ENCODE results near the gene ELMO1.
A peak's percentile ranks its signal among the peaks of the same experiment; 100 is the strongest.

The ELMO1 gene, protein sequence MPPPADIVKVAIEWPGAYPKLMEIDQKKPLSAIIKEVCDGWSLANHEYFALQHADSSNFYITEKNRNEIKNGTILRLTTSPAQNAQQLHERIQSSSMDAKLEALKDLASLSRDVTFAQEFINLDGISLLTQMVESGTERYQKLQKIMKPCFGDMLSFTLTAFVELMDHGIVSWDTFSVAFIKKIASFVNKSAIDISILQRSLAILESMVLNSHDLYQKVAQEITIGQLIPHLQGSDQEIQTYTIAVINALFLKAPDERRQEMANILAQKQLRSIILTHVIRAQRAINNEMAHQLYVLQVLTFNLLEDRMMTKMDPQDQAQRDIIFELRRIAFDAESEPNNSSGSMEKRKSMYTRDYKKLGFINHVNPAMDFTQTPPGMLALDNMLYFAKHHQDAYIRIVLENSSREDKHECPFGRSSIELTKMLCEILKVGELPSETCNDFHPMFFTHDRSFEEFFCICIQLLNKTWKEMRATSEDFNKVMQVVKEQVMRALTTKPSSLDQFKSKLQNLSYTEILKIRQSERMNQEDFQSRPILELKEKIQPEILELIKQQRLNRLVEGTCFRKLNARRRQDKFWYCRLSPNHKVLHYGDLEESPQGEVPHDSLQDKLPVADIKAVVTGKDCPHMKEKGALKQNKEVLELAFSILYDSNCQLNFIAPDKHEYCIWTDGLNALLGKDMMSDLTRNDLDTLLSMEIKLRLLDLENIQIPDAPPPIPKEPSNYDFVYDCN

DNA sequence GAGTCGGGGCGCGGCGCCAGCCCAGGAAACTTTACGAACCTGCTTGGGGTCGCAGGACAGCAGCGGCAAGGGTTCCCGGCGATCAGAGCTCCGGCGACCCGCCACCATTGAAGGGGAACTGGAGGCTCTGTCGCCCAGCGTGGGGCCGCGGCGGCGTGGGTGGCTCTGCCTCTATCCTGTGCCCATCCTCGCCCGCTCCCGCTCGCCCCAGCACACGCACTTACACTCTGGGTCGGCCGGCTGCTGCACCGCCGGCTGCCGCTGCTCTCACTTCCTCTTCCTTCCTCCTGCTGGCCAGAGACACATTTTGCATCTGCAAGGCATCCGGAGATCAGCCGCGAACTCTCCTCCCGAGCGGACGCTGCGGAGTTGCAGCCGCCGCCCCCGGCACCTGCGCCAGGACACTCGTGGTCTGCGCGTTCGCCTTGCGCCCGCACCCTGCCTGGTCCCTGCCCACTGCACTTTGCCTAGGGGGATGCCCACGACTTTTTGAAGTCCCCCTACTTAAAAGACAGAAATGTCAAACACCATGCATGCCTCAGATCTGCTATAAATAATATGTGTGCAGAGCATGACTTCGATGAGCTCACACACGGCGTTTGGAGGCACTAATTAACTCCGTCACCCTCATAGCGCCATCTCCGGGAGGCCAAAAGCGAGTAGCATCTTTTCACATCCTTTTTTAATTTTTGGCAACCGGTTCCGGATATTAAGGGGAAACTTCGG is at the start of gene ELMO1:
TSS of gene ELMO1 (minus strand) at position 229 of the 726 bp plus-strand sequence. CDS start 106,174 bp downstream, outside the sequence.
- peak; percentile 44 to 87 (median 73) for DNase-seq
- intact Hi-C loops (cut with DNase I): loop anchor here (10.0 kb wide), 1 partner anchor 244 kb away; no protein-coding TSS in a partner anchor

DNA sequence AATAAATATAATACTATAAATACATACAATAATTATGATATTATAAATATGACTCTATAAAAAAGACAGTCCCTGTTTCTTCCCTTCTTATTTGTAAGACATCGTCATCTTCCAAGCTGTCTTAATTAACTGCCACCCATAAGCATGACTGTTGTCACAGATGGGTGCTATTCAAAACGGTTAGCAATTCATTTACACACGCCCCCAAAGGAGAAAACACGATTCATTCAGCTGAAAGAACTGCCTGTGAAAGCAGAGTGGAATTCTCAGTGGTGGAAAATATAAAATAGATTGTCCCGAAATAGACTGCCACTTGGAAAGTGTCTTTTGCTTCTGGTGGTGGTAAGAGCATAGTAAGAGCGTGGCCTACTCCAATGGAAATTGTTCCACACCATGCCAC is 48.9 kb upstream of the ELMO1 start:
- intact Hi-C loops (cut with DNase I): no loop called here
- DNase-seq: peak in 1 of 42 donors; percentile 34

DNA sequence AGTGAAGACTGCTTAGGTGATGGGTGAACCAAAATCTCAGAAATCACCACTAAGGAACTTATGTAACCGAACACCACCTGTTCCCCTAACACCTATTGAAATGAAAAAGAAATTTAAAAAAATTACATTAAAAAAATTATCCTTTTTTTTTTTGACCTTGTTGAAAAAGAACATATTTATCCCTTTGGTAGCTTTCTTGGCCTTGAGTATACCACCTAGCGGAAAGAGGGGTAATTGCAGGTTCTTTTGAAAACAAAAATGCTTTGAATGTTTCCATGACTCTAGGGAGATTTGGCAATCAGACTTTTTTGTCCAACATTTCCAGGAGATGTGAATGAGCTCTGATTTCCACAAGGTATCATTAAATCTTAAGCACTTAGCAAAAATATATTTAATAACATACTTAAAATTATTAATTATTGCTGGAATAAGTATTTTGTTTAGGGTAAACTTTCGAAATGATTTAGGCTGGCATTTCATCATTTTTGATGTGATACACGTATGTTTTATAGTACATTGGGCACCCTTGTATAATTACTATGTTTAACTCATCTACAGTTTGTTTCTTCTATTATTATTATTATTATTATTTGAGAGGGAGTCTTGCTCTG is 47.0 kb upstream of the ELMO1 start:
- intact Hi-C loops (cut with DNase I): no loop called here
- peak in 2 of 42 donors; percentile 45 to 46 for DNase-seq

DNA sequence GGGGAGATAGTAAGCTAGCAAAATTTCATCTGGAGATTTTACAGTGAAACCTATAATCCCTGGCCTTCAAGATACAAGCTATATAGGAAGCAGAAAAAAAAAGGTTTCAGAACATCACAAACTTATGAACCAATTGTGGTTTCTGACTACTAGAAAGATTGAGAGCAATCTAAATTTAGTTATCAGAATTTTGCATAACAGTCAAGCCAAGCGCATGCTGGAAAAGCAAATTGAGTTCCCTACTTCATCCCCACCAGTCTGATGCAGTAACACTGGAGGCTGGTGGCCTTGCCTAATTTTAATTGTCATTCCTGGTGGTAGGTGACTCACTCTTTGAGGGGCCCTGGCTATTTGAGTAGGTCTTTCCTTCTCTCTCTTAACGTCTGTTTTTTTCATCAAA is 46.3 kb upstream of the ELMO1 start:
- peak in 1 of 42 donors; percentile 40 for DNase-seq
- intact Hi-C loops (cut with DNase I): no loop called here

GRCh38 chr7:37493810-37494209 is 45.1 kb upstream of the ELMO1 start:
- intact Hi-C loops (cut with DNase I): no loop called here

DNA sequence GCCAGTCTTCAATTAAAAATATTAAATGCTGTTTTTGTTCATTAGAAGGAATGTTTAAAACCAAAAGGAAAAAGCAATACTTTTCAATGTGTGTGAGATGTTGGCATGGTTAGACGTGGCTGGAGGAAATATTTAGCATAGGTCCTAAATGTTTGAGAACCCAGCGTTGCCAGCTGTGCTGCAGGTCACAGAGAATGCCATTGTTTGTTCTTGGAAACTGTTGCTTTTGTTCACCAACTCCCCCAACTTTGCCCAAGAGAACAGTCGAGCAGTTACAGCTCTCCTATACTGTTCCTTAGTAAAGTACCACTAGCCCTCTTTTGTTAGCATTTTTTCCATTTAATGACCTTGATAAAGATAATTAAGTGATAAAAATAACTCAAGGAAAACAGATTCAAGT is 44.5 kb upstream of the ELMO1 start:
- intact Hi-C loops (cut with DNase I): no loop called here
- peak in 34 of 42 donors; percentile 17 to 82 (median 56) for DNase-seq

More at GRCh38 chr7:37493810-37494209, 45.1 kb upstream of the ELMO1 start:
- peak in 1 of 42 donors; percentile 42 for DNase-seq

- no peak for DNase-seq
- intact Hi-C loops (cut with DNase I): no loop called here
Measured at GRCh38 chr7:37491919-37492694, 43.4 kb upstream of the ELMO1 start.

DNA sequence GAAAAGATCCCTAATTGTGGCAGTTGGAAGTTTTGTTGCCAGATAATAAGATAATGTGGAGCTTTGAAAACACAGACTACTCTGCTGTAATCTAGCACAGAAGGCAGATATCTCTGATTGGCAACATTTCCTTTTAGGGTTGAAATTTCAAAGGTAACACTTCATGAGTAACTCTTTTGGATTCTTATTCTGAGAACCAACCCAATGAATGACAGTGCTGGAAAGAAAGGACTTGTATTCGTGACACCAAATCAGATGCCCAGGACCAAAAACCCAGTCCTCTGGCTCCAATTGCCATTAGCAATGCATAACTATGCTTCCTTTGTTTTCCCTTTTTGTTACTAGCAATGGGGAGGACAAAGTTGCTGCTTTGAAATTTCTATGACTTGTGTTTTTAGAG is 41.0 kb upstream of the ELMO1 start:
- DNase-seq: peak in 7 of 42 donors; percentile 9 to 64 (median 38)

DNA sequence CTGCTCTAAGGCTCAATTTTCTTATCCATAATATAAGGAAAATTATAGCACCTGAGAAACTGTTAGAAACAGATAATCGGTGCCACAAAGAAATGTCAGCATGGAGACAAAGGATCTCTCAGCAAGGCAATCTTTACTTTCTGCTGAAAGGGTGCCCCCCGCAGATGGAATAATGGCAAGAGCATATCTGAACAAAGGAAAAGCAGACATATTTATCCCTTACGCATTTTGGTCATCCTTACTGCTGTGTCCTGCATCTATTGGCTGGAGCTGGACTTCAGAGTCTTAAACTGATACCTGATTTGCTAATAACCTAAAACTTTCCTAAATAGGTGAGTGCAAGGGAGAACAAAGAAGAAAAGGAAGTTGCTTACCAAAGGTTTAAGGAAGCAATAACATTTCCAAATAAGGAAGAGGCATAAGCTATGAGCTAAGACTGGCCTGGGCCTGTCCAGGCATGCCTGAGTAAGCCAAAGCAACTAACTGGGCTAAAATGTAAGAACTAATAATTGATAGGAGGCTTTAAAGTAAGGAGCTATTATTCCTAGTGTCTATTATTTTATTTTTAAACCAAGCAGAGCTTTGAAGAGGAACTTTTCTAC is 39.6 kb upstream of the ELMO1 start:
- intact Hi-C loops (cut with DNase I): no loop called here
- DNase-seq: no peak

More for the DNA sequence above, 41.0 kb upstream of the ELMO1 start:
- intact Hi-C loops (cut with DNase I): no loop called here

- intact Hi-C loops (cut with DNase I): no loop called here
- peak in 13 of 42 donors; percentile 14 to 76 (median 40) for DNase-seq
Measured at GRCh38 chr7:37484426-37485073, 35.9 kb upstream of the ELMO1 start.

DNA sequence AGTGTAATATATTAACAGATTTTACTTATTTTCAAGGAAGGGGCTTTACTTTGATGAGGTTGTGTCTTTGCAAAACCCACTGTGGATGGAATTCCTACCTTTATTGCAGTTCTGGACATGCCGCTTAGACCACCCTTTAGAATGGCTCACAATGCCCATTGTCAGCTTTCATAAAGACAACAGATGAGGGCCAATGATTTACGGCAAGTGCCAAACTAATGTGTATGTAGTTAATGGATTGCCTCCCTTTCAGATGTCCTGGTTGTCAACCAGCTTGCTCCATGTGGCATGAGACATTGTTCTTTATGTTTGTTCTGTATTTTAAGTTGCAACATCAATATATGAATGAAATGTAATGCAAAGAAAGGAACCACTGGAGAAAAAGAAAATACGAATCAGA is 35.0 kb upstream of the ELMO1 start:
- DNase-seq: no peak
- intact Hi-C loops (cut with DNase I): no loop called here

DNA sequence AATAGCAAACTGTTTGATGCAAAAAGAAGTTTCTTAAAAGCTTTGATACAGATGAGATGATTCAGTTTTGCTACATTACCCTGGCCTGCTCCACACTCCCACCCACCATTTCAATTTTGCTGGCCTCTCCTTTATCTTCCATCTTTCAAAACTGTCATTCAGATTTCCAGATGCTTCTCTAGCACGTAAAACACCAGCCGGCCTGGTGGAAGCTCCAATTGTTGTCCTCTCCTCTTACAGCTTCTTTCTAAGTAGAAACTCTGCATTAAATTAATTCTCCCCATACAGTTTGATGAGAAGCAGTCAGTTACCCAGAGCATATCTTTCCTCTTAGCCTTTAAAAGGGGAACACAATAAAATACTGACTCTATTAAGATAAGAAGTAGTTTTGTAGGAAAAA is 34.3 kb upstream of the ELMO1 start:
- intact Hi-C loops (cut with DNase I): no loop called here
- DNase-seq: peak in 1 of 42 donors; percentile 63

DNA sequence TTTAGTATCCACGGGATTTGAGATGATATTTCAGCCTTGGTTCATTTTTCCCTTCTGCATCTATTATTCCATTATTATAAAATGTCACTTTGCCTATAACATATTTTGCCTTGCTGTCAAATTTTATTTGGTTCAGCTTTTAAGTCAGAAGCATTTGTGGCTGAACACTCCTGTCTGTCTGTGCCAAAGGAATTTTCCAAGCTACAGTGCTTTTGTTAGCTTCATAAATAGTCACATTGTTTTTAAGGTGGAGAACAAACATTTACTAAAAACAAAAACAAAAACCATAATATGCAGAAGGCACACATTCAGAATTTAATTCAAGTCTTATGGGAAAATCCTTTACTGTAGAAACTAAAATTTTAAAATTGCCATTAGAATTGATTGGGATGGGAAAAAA is 33.8 kb upstream of the ELMO1 start:
- intact Hi-C loops (cut with DNase I): no loop called here
- DNase-seq: peak in 1 of 42 donors; percentile 47

DNA sequence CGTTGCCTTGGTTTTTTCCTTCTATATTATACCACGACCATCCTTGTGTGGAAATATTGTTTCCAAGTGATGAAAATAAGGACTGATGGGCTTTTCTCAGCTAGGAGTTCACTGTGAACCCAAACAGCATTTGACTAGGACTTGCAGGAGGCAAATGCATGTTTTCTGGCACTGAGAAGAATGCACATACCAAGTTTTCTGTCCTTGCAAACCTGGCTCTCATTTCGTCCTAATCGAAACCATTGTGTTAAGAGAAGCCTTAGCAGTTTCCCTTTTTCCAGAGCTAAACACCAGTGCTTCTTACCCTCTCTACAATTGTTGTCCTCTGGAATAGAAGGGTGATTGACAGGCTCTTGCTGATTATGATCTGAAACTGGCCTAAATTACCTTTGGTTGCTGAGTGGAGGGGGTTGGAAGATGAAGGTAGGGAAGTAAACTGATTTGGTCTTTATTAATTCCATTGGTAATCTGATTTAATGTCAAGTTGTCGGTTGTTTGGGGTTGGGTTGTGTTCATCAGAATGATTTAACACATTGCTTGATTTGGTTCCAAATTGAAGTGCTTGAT is 33.1 kb upstream of the ELMO1 start:
- intact Hi-C loops (cut with DNase I): no loop called here
- no peak for DNase-seq

DNA sequence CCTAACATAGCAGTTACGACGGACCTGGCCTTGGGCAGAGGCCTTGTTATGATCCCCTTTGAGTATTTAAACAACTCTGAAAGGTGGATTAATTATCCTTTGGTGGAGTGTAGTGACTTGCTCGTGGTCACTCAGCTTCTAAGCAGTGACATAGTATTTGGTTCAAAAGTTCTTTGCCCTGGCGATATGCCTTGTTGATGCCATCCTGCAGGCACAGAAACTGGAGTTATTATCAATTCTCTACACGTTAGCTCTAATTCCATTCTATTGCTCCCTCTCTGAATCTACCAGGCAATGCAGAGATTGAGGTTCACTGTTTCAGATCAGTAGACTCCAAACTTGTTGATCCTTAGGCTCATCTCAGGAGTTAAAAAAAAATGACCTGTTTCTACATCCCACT is 32.5 kb upstream of the ELMO1 start:
- DNase-seq: peak in 1 of 42 donors; percentile 58
- intact Hi-C loops (cut with DNase I): no loop called here

- intact Hi-C loops (cut with DNase I): no loop called here
- DNase-seq: peak in 1 of 42 donors; percentile 65
Measured at GRCh38 chr7:37480041-37481031, 31.7 kb upstream of the ELMO1 start.

All from head of caudate nucleus (tissue), 42 donors.